GM06990 (cell line): ENCODE data around the gene XKR7.

ENCODE experiments used
- DNase-seq: peaks from one replicate; pipeline ENCODE4 v3.0.0-alpha.2; 2011; ENCODE audit not compliant: insufficient read length; ENCODE audit errors: extremely low read depth
- H3K27me3 ChIP-seq: replicated peaks from 2 replicates; pipeline ENCODE4 v1.6.0; 2011; ENCODE audit warnings: low read length; ENCODE audit not compliant: control insufficient read depth, insufficient read depth
- H3K36me3 ChIP-seq: 2 replicates; pipeline ENCODE4 v1.5.1; 2011; ENCODE audit warnings: low read length; ENCODE audit not compliant: control insufficient read depth, insufficient read depth
- H3K4me3 ChIP-seq: replicated peaks from 2 replicates; pipeline ENCODE4 v1.5.1; 2011; ENCODE audit warnings: low read depth, mild to moderate bottlenecking, control low read depth, low read length
- CTCF ChIP-seq: IDR thresholded peaks from 2 replicates; pipeline ENCODE4 v1.5.1; 2011; ENCODE audit warnings: low read length, control low read depth, mild to moderate bottlenecking, inconsistent platforms; ENCODE audit not compliant: insufficient read depth, poor library complexity, severe bottlenecking

The XKR7 gene

GRCh38 chr20:31922181-31922580 lies 45.8 kb upstream of the XKR7 start:
- H3K27me3 ChIP-seq = no peaks in the 10 kb centered on the region; the same call in 1 of the 2 replicates
- no peak for TF ChIP-seq CTCF
- H3K4me3 ChIP-seq = no peak overlapping the region
- no peak for DNase-seq
- H3K36me3 ChIP-seq = no peaks in the 10 kb centered on the region

DNA sequence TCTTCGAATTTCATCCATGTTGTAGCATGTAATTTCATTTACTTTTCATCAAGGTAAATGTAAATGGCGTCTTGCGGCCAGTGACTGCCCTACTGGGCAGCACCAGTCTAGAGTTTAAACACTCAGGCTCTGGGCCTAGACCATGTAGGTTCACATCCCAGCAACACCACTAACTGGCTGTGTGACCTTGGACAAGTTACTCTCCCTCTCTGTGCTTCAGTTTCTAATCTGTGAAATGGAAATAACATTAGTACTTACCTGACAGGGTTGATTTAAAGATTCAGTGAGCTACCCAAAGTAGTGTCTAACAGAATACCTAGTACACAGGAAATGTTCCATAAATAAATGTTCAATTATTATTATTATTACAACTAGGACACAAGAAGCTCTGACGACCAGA lies 45.4 kb upstream of the XKR7 start:
- Histone ChIP-seq H3K27me3 (no peaks in the 10 kb centered on the region; the same call in 1 of the 2 replicates), H3K36me3 (no peaks in the 10 kb centered on the region), H3K4me3 (no peak overlapping the region)
- no peak for DNase-seq
- no peak for TF ChIP-seq CTCF

DNA sequence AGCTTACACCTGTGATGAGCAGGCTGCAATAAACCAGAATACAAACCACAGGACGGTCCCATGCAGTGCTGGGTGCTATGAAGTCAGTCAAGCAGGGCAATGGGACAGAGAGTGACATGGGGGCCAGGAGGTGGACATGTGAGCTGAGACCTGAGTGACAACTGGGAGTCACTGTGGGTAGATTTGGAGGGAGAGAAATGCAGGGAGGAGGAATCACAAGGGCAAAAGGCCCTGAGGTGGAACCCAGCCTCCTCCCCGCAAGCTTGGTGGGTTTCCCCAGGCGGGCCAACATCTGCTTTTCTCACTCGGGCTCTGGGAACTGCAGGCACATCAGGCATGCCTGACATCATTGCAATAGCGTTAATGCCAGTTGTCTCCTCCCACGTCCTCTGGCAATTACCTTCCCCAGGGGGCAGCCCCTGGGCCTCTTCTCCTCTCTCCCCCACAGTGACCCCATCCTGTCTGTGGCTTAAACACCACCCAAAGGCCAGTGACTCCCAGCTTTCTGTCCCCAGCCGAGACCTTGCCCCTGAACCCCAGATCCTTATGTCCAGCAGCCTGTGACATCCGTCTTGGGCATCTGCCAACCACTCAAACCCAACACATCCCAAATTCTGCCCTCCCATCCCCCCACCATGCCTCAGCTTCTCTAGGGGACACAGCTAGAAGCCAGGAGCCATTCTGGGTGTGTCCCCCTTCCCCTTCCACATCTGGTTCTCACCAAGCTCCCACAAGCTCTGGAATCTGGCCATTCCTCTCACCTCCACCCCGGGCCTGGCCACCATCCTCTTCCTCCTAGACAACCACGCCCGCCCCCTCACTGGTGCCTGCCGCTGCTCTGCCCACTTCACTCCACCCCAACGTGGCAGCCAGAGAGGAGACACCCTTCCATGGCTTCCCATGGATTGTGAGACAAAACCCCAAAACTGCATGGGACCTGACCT lies 44.3 kb upstream of the XKR7 start:
- no peak for TF ChIP-seq CTCF
- no peaks in the 10 kb centered on the region; the same call in 1 of the 2 replicates for H3K27me3 ChIP-seq
- peak; percentile 52 for DNase-seq

GRCh38 chr20:31924561-31924960 lies 43.4 kb upstream of the XKR7 start:
- TF ChIP-seq CTCF = no peak
- no peaks in the 10 kb centered on the region; the same call in 1 of the 2 replicates for H3K27me3 ChIP-seq

More for the DNA sequence above, 44.3 kb upstream of the XKR7 start:
- Histone ChIP-seq H3K36me3 (no peaks in the 10 kb centered on the region), H3K4me3 (no peak overlapping the region)

GRCh38 chr20:31925631-31926030 lies 42.3 kb upstream of the XKR7 start:
- Histone ChIP-seq H3K27me3 (no peaks in the 10 kb centered on the region; the same call in 1 of the 2 replicates), H3K36me3 (no peaks in the 10 kb centered on the region), H3K4me3 (no peak overlapping the region)
- DNase-seq = no peak
- no peak for TF ChIP-seq CTCF

More at GRCh38 chr20:31924561-31924960, 43.4 kb upstream of the XKR7 start:
- no peak overlapping the region for H3K4me3 ChIP-seq
- no peaks in the 10 kb centered on the region for H3K36me3 ChIP-seq
- DNase-seq = no peak
